HepG2 (cell line): ENCODE data around the gene ELAC1. TPM values are rescaled to one million over a fixed set of nuclear protein-coding genes. Genes with fewer than 3 reads are reported as not detected.

ENCODE experiments used
- ATAC-seq: fragments of 200-7000 bp; cut with Tn5 transposase; 3 replicates; pipeline ENCODE4 v1.9.1; 2020; ENCODE audit warnings: mild to moderate bottlenecking, moderate library complexity
- BruUV-seq: library from RNA; stranded (reverse); fragments of 400-500 nt; replicated peaks from 2 replicates; lab custom pipeline; 2021; lab: Mats Ljungman, UMichigan
- CTCF ChIA-PET: fragments of 300-600 bp; formaldehyde crosslinking; extraction: SDS; loops from one replicate; lab custom pipeline; 2021; ENCODE audit warnings: low total read pairs, inconsistent platforms, low intra/inter-chr PET ratio; lab: Yijun Ruan, JAX
- POLR2A ChIA-PET: fragments of 350-600 bp; sonication (Branson Sonifier 250); formaldehyde crosslinking; loops from one replicate; lab custom pipeline; 2020; ENCODE audit warnings: antibody characterized with exemption, inconsistent platforms; lab: Yijun Ruan, JAX
- DNase-seq: peaks from one replicate; pipeline ENCODE4 v3.0.0-alpha.2; 2015; ENCODE audit warnings: low spot score
- FAIRE-seq: peaks from 3 replicates; lab custom pipeline; 2011; peaks lifted over from hg19 to GRCh38; lab: Jason Lieb, UNC
- H2AFZ ChIP-seq: one replicate; pipeline ENCODE4 v1.6.1; 2011; ENCODE audit warnings: low read length, inconsistent platforms
- H3K27ac ChIP-seq: fragments of 300-600 bp; 3 replicates; pipeline ENCODE4 v1.8.0; 2011; ENCODE audit warnings: mixed run types, mild to moderate bottlenecking, mixed read lengths, low read length, inconsistent platforms; ENCODE audit not compliant: insufficient read depth; ENCODE audit errors: extremely low read length
- H3K27me3 ChIP-seq, 2 experiments: fragments of 200-600 bp in 1 of 2; 2 replicates in 1 of 2; 3 replicates in 1 of 2; pipeline versions ENCODE4 v1.6.0 to v1.8.0; 2011; ENCODE audit warnings: low read length in 2 of 2, mild to moderate bottlenecking in 2 of 2, moderate library complexity in 2 of 2, inconsistent platforms in 1 of 2; ENCODE audit not compliant: insufficient read depth in 2 of 2, control insufficient read depth in 1 of 2
- H3K36me3 ChIP-seq, 2 experiments: fragments of 200-600 bp in 1 of 2; replicated peaks in 1 of 2; 2 replicates in 1 of 2; 3 replicates in 1 of 2; pipeline versions ENCODE4 v1.5.1 to v1.8.0; 2011; ENCODE audit warnings: low read length in 2 of 2, inconsistent platforms in 1 of 2; ENCODE audit not compliant: insufficient read depth in 2 of 2, control insufficient read depth in 1 of 2
- H3K4me1 ChIP-seq: 2 replicates; pipeline ENCODE4 v1.5.1; 2012; ENCODE audit warnings: low read length, inconsistent platforms; ENCODE audit not compliant: insufficient read depth
- H3K4me2 ChIP-seq: 2 replicates; pipeline ENCODE4 v1.6.0; 2011; ENCODE audit warnings: low read depth, low read length, inconsistent platforms
- H3K4me3 ChIP-seq, 3 experiments: fragments of 200-600 bp in 1 of 3; sonication (generic), shearing (Covaris generic) in 1 of 3; replicated peaks in 1 of 3; 2 replicates each; pipeline ENCODE4 v1.5.1; 2011 to 2016; ENCODE audit warnings: low read length in 3 of 3, inconsistent platforms in 2 of 3, low read depth in 2 of 3, mild to moderate bottlenecking in 2 of 3, control low read depth in 1 of 3, mixed read lengths in 1 of 3; ENCODE audit not compliant: insufficient read depth in 1 of 3
- H3K79me2 ChIP-seq: one replicate; pipeline ENCODE4 v1.6.1; 2011; ENCODE audit warnings: low read length, inconsistent platforms; ENCODE audit not compliant: insufficient read depth
- H3K9ac ChIP-seq: 2 replicates; pipeline ENCODE4 v1.6.0; 2011; ENCODE audit warnings: mild to moderate bottlenecking, low read depth, low read length, inconsistent platforms; ENCODE audit not compliant: insufficient read depth
- H3K9me3 ChIP-seq: 2 replicates; pipeline ENCODE4 v1.5.1; 2012; ENCODE audit warnings: mild to moderate bottlenecking, low read length
- H4K20me1 ChIP-seq: 2 replicates; pipeline ENCODE4 v1.6.0; 2011; ENCODE audit warnings: inconsistent platforms, mild to moderate bottlenecking, low read length, moderate library complexity; ENCODE audit not compliant: insufficient read depth
- AGO1 ChIP-seq: fragments of 200-400 bp; formaldehyde crosslinking; IDR thresholded peaks from 2 replicates; pipeline ENCODE4 v1.6.1; 2017; ENCODE audit warnings: mild to moderate bottlenecking, low read depth, low read length, moderate library complexity; ENCODE audit not compliant: poor library complexity, severe bottlenecking
- BCL3 ChIP-seq: sonication (generic); formaldehyde crosslinking; IDR thresholded peaks from 2 replicates; pipeline ENCODE4 v1.5.1; 2020; ENCODE audit warnings: mild to moderate bottlenecking, missing genetic modification reagents, moderate library complexity
- CREB1 ChIP-seq, 2 experiments: fragments of 450-650 bp in 1 of 2; IDR thresholded peaks; 2 replicates each; pipeline ENCODE4 v1.6.1; 2016 to 2017; ENCODE audit warnings: control low read depth in 1 of 2, mild to moderate bottlenecking in 1 of 2, missing compliant biosample characterization in 1 of 2, missing genetic modification characterization in 1 of 2
- EP300 ChIP-seq, 3 experiments: sonication (generic) in 1 of 3; formaldehyde crosslinking in 1 of 3; IDR thresholded peaks; 2 replicates each; pipeline versions ENCODE4 v1.5.1 to v1.6.1; 2011 to 2020; ENCODE audit warnings: low read depth in 2 of 3, low read length in 2 of 3, borderline replicate concordance in 1 of 3, improper control_type of control experiment in 1 of 3, mild to moderate bottlenecking in 1 of 3, missing genetic modification reagents in 1 of 3, moderate library complexity in 1 of 3
- FOXA1 ChIP-seq, 2 experiments: fragments of 450-650 bp in 1 of 2; sonication (generic) in 1 of 2; formaldehyde crosslinking in 1 of 2; IDR thresholded peaks; 2 replicates each; pipeline versions ENCODE4 v1.4.0 to v1.6.1; 2016 to 2020; ENCODE audit warnings: missing genetic modification reagents in 1 of 2
- HNRNPH1 ChIP-seq: fragments of 200-400 bp; formaldehyde crosslinking; optimal IDR thresholded peaks from 2 replicates; pipeline ENCODE3; 2017; ENCODE audit warnings: mild to moderate bottlenecking, low read depth, low read length
- MAFK ChIP-seq, 2 experiments: IDR thresholded peaks in 1 of 2; conservative IDR thresholded peaks in 1 of 2; 2 replicates each; pipeline ENCODE4 v1.6.1; 2011; ENCODE audit warnings: improper control_type of control experiment in 2 of 2, low read length in 2 of 2
- MIER2 ChIP-seq: IDR thresholded peaks from 2 replicates; pipeline ENCODE4 v1.6.1; 2016; ENCODE audit warnings: missing biosample characterization, missing genetic modification reagents
- NFIC ChIP-seq: IDR thresholded peaks from 2 replicates; pipeline ENCODE4 v1.6.1; 2012; ENCODE audit warnings: mild to moderate bottlenecking, low read length, inconsistent platforms
- PLRG1 ChIP-seq: fragments of 450-650 bp; conservative IDR thresholded peaks from 2 replicates; pipeline ENCODE4 v1.6.1; 2016
- PPARG ChIP-seq: conservative IDR thresholded peaks from 2 replicates; pipeline ENCODE4 v1.6.1; 2016; ENCODE audit warnings: missing biosample characterization, missing genetic modification reagents
- PRDM10 ChIP-seq: sonication (generic); formaldehyde crosslinking; IDR thresholded peaks from 2 replicates; pipeline ENCODE4 v1.4.0; 2020; ENCODE audit warnings: low read depth, missing genetic modification reagents
- SOX5 ChIP-seq: IDR thresholded peaks from 2 replicates; pipeline ENCODE4 v1.6.1; 2016; ENCODE audit warnings: borderline replicate concordance
- TGIF2 ChIP-seq: IDR thresholded peaks from 2 replicates; pipeline ENCODE4 v1.6.1; 2016; ENCODE audit warnings: control low read depth, missing compliant biosample characterization
- ZBTB34 ChIP-seq: sonication (generic); formaldehyde crosslinking; IDR thresholded peaks from 2 replicates; pipeline ENCODE4 v1.8.0; 2022; ENCODE audit warnings: mild to moderate bottlenecking, missing genetic modification reagents
- ZNF550 ChIP-seq: sonication (generic); formaldehyde crosslinking; IDR thresholded peaks from 2 replicates; pipeline ENCODE4 v1.4.0; 2020; ENCODE audit warnings: mild to moderate bottlenecking, missing genetic modification reagents, borderline replicate concordance
- ZNF572 ChIP-seq: sonication (generic); formaldehyde crosslinking; IDR thresholded peaks from 2 replicates; pipeline ENCODE4 v1.5.1; 2020; ENCODE audit warnings: mild to moderate bottlenecking, missing genetic modification reagents
- ZNF660 ChIP-seq: sonication (generic); formaldehyde crosslinking; IDR thresholded peaks from 2 replicates; pipeline ENCODE4 v1.5.1; 2020; ENCODE audit warnings: mild to moderate bottlenecking, low read depth, missing genetic modification reagents, borderline replicate concordance
- ZNF709 ChIP-seq: sonication (generic); formaldehyde crosslinking; IDR thresholded peaks from 2 replicates; pipeline ENCODE4 v1.5.0; 2020; ENCODE audit warnings: mild to moderate bottlenecking, missing genetic modification reagents
- ZNF781 ChIP-seq: sonication (generic); formaldehyde crosslinking; IDR thresholded peaks from 2 replicates; pipeline ENCODE4 v1.5.1; 2020; ENCODE audit warnings: borderline replicate concordance, mild to moderate bottlenecking, missing genetic modification reagents; ENCODE audit errors: not compliant biosample characterization
- WGBS: methylation state at CpG from one replicate; pipeline ENCODE4 v1.1.6; 2017; ENCODE audit warnings: low lambda C conversion rate; 5-methylcytosine and 5-hydroxymethylcytosine counted together
- in situ Hi-C: cut with HindIII; loops from 2 replicates; pipeline ENCODE4 v1.10.0; 2017; ENCODE audit warnings: low pct_unique_long_range_greater_than_20kb; ENCODE audit not compliant: extremely low pct_ligation_motif_present
- intact Hi-C: fragments of 100-400 bp; cut with micrococcal nuclease; formaldehyde crosslinking; loops from one replicate; pipeline ENCODE4 v1.10.0; 2022; ENCODE audit not compliant: unreplicated experiment
- polyA plus RNA-seq, 8 experiments: library from polyadenylated mRNA; depleted of rRNA in 3 of 8; stranded (reverse) in 7 of 8; unstranded in 1 of 8; fragments of >200 nt; fragmentation: Illumina TruSeq in 4 of 8; extraction: Trizol in 4 of 8; gene quantifications; 2 replicates each; pipeline versions ENCODE4 v1.2.1 to v1.2.3, GENCODE V29; 2011 to 2016; ENCODE audit warnings: low read depth in 4 of 8, missing spikeins in 1 of 8, mixed read lengths in 1 of 8; ENCODE audit not compliant: insufficient read depth in 1 of 8
- total RNA-seq, 5 experiments: library from RNA; depleted of rRNA; stranded (reverse); fragments of >200 nt; fragmentation: Illumina TruSeq; extraction: Trizol; gene quantifications; 2 replicates each; pipeline ENCODE4 v1.2.3, GENCODE V29; 2016; ENCODE audit warnings: low read depth in 1 of 5

The ELAC1 gene
- total and polyA plus RNA-seq, 2 of the 13 experiments (the other 11 are each of a cell fraction or from before 2014, with no cell fraction given): 1.9 to 3.6 TPM

DNA sequence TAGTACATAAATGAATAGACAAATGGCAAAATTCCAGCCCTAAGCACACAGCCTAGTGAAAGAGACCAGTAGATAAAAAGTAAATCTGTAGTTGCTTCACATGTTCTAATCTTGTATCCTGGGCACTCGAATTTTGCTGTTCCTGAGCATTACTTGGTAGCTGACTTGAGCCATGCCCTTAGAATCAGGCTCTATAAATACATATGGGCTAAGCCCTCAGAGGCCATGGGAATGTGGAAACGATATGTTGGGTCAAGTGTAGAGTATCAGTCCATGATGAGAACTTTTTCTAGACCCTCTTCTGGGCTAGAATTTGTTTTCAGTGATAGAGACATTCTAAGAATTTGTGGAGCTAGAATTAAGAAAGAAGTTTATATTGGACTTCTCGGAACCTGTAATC, 21.9 kb downstream of the ELAC1 start:
- no peaks in the 10 kb centered on the region for H3K27me3 ChIP-seq
- H3K36me3 ChIP-seq: no peaks in the 10 kb centered on the region
- no TSS peak for BruUV-seq
- 53% methylated on average over 3 of the region's 3 CpGs for WGBS
- H2AFZ ChIP-seq: no peak overlapping the region
- POLR2A ChIA-PET: no interaction called here
- TF ChIP-seq PRDM10 (CRISPR knock-in tag): no peak
- no peak for TF ChIP-seq PLRG1
- TF ChIP-seq SOX5: no peak
- TF ChIP-seq BCL3 (CRISPR knock-in tag): no peak
- TF ChIP-seq TGIF2 (CRISPR knock-in tag): no peak
- no peak for TF ChIP-seq MIER2
- TF ChIP-seq EP300 (IDR thresholded peaks at IDR 0.05; ENCODE audit: low read depth in 2 of 2, low read length in 2 of 2): no peak
- TF ChIP-seq EP300 (CRISPR knock-in tag; IDR thresholded peaks at IDR 0.05; ENCODE audit: borderline replicate concordance): no peak
- TF ChIP-seq AGO1: no peak
- TF ChIP-seq ZBTB34: no peak
- TF ChIP-seq ZNF572: no peak
- TF ChIP-seq ZNF660 (CRISPR knock-in tag): no peak
- TF ChIP-seq NFIC: no peak
- no peak for TF ChIP-seq ZNF550 (CRISPR knock-in tag)
- TF ChIP-seq PPARG: no peak
- TF ChIP-seq HNRNPH1: no peak
- TF ChIP-seq MAFK (conservative IDR thresholded peaks at IDR 0.05 in 1 of 2, IDR thresholded peaks at IDR 0.05 in 1 of 2; ENCODE audit: low read length in 2 of 2): no peak
- TF ChIP-seq FOXA1 (IDR thresholded peaks at IDR 0.05): no peak
- TF ChIP-seq FOXA1 (CRISPR knock-in tag; IDR thresholded peaks at IDR 0.05): no peak
- no peak for TF ChIP-seq ZNF709 (CRISPR knock-in tag)
- TF ChIP-seq CREB1 (IDR thresholded peaks at IDR 0.05): no peak
- no peak for TF ChIP-seq CREB1 (CRISPR knock-in tag; IDR thresholded peaks at IDR 0.05)
- no peak for TF ChIP-seq ZNF781 (CRISPR knock-in tag)
- no peaks in the 10 kb centered on the region for H3K9me3 ChIP-seq
- intact Hi-C loops (no loop called here), in situ Hi-C loops (no loop called here)
- H3K9ac ChIP-seq: no peak overlapping the region
- H3K4me3 ChIP-seq: no peak overlapping the region
- H4K20me1 ChIP-seq: no peaks in the 10 kb centered on the region
- H3K27ac ChIP-seq: no peak overlapping the region
- H3K4me1 ChIP-seq: peaks cover 12% of the 10 kb centered on the region
- H3K4me2 ChIP-seq: no peak overlapping the region
- DNase-seq (no peak), FAIRE-seq (no peak), ATAC-seq (no peak)
- CTCF ChIA-PET: no interaction called here
- H3K79me2 ChIP-seq: no peaks in the 10 kb centered on the region
